Fibroblast of mammary gland (primary cell): ENCODE data around the gene TRAK1.

Experiments used
- DNase-seq: peaks from one replicate; pipeline ENCODE4 v3.0.0-alpha.2; 2010; ENCODE audit warnings: low read depth
- H3K4me3 ChIP-seq: 2 replicates; pipeline ENCODE4 v1.5.1; 2011; ENCODE audit warnings: low read depth, mild to moderate bottlenecking, low read length, moderate library complexity; ENCODE audit not compliant: control insufficient read depth
- CTCF ChIP-seq: conservative IDR thresholded peaks from 2 replicates; pipeline ENCODE4 v1.5.1; 2011; ENCODE audit warnings: low read depth, low read length, inconsistent platforms; ENCODE audit not compliant: control insufficient read depth, insufficient read depth

TRAK1 gene

GRCh38 chr3:42077785-42078184, 13.4 kb upstream of the TRAK1 start:
- DNase-seq = no peak
- no peak for TF ChIP-seq CTCF
- H3K4me3 ChIP-seq = no peak overlapping the region

- DNase-seq = no peak
- TF ChIP-seq CTCF = no peak
- no peak overlapping the region for H3K4me3 ChIP-seq
Observed at GRCh38 chr3:42078677-42079076, 12.5 kb upstream of the TRAK1 start.

GRCh38 chr3:42079701-42080452, 11.3 kb upstream of the TRAK1 start:
- H3K4me3 ChIP-seq = no peak overlapping the region
- TF ChIP-seq CTCF = no peak
- DNase-seq = no peak

GRCh38 chr3:42080453-42080872, 10.7 kb upstream of the TRAK1 start:
- TF ChIP-seq CTCF = no peak
- DNase-seq = peak; percentile 75
- H3K4me3 ChIP-seq = no peak overlapping the region

GRCh38 chr3:42081838-42082473, 9.2 kb upstream of the TRAK1 start:
- DNase-seq = no peak
- no peak for TF ChIP-seq CTCF
- no peak overlapping the region for H3K4me3 ChIP-seq

GRCh38 chr3:42084586-42084985, 6.6 kb upstream of the TRAK1 start:
- no peak overlapping the region for H3K4me3 ChIP-seq
- no peak for TF ChIP-seq CTCF
- no peak for DNase-seq
